Skin epidermis (tissue), 12 donors: ENCODE results near the gene ATP1A4.
A peak's percentile ranks its signal among the peaks of the same experiment; 100 is the strongest.

Experiments used
- H3K27ac ChIP-seq, 21 experiments: fragments of 200-600 bp; sonication (generic) in 11 of 21; one replicate each; pipeline ENCODE4 v1.5.0; 2020; ENCODE audit warnings: mild to moderate bottlenecking in 3 of 21, inconsistent platforms in 2 of 21, moderate library complexity in 2 of 21
- H3K4me3 ChIP-seq, 7 experiments: fragments of 200-600 bp; sonication (generic) in 2 of 7; one replicate each; pipeline ENCODE4 v1.5.0; 2020; ENCODE audit warnings: inconsistent platforms in 2 of 7, mild to moderate bottlenecking in 2 of 7, moderate library complexity in 1 of 7

The ATP1A4 gene

GRCh38 chr1:160193832-160194736 is 42.7 kb downstream of the ATP1A4 start:
- no peak overlapping the region for H3K4me3 ChIP-seq
- H3K27ac ChIP-seq: no peak overlapping the region

GRCh38 chr1:160194737-160195059 is 43.3 kb downstream of the ATP1A4 start:
- H3K27ac ChIP-seq: no peak overlapping the region
- no peak overlapping the region for H3K4me3 ChIP-seq

GRCh38 chr1:160196143-160196542 is 44.7 kb downstream of the ATP1A4 start:
- no peak overlapping the region for H3K27ac ChIP-seq
- no peak overlapping the region for H3K4me3 ChIP-seq

DNA sequence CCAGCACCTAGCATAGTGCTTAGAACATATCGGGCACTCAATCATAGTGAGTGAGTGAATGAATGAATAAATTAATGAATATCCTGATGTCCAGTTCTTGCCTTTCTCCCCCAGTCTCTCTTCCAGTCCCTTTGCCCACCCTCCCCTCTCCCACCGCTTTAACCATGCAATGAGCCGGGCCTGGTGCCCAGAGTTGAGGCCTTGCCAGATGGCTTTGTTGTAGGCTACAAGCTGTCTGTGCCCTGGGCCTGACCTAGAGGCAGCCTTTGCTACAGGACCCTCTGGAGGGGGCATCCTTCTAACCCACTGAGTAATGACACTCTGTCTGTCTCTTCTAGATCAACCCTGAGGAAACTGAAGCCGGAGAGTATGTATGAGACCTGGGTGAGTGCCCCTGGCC is 45.8 kb downstream of the ATP1A4 start:
- no peak overlapping the region for H3K27ac ChIP-seq

GRCh38 chr1:160200786-160201185 is 49.4 kb downstream of the ATP1A4 start:
- no peak overlapping the region for H3K4me3 ChIP-seq
- H3K27ac ChIP-seq: no peak overlapping the region

More for the DNA sequence above, 45.8 kb downstream of the ATP1A4 start:
- no peak overlapping the region for H3K4me3 ChIP-seq

DNA sequence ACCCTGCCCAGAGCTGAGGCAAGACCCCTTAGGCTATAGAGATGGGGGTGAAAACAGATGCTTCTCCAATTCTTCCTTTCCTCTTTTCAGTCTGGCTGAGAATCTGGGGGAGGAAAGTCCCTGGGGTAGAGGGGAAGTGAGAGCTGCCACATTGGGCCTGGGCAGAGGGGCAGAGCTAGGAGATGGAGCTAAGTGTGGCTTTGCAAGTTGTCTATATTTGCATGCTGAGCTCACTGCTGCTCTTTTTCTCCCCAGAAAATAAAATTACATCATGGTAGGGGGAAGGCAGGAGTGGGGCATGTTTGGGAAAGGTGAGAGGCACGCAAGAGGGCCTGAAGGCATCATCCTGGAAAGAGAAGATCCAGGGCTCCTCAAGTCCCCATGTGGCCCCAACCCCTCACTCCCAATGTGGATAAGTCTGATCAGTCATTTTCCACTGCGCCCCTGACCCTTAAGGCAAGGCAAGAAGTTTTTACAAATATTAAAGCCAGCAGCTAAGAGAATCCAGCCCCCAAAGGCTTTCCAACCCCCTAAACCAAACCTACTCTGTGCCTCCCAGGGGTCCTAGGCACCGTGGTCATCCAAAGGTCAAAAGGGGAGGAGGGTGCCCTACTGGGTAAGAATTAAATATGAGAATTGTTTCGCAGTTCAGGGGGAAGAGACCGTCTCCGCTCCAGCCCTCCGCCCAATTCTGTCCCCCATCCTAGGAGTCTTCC is 53.3 kb downstream of the ATP1A4 start:
- peak overlapping the region; percentile 46 to 97 (median 92) for H3K4me3 ChIP-seq
- peak overlapping the region in 20 of 21 experiments; percentile 63 to 100 (median 95) for H3K27ac ChIP-seq

GRCh38 chr1:160205242-160206035 is 54.0 kb downstream of the ATP1A4 start, which contains the start of gene PEA15:
Gene PEA15 (plus strand): TSS chr1:160205384. CDS start chr1:160211545, 6,161 bp downstream.
- H3K4me3 ChIP-seq: peak within 1 kb of the TSS; percentile 46 to 97 (median 92)
- peak within 1 kb of the TSS; percentile 42 to 100 (median 94) for H3K27ac ChIP-seq

DNA sequence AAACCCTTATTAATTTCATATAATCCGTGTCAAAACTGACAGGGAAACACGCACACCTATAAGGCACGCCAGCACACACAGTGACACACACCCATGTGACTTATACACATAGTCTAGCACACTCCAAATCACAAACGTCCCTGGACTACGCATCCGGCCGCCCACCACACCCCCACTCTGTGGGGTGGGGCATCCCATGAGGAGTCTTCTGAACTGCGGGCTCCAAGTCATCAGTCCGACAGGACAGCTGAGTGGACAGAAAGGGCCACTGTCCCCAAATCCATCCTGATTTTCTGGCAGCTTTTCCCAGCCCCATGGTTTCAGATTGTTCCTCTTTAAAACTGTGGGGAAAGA is 54.6 kb downstream of the ATP1A4 start:
- peak overlapping the region; percentile 42 to 100 (median 94) for H3K27ac ChIP-seq
- peak overlapping the region; percentile 46 to 97 (median 92) for H3K4me3 ChIP-seq

- Histone ChIP-seq H3K4me3 (peak overlapping the region; percentile 46 to 97 (median 92)), H3K27ac (peak overlapping the region in 20 of 21 experiments; percentile 63 to 100 (median 95))
Observed at GRCh38 chr1:160206421-160207117, 55.2 kb downstream of the ATP1A4 start.

DNA sequence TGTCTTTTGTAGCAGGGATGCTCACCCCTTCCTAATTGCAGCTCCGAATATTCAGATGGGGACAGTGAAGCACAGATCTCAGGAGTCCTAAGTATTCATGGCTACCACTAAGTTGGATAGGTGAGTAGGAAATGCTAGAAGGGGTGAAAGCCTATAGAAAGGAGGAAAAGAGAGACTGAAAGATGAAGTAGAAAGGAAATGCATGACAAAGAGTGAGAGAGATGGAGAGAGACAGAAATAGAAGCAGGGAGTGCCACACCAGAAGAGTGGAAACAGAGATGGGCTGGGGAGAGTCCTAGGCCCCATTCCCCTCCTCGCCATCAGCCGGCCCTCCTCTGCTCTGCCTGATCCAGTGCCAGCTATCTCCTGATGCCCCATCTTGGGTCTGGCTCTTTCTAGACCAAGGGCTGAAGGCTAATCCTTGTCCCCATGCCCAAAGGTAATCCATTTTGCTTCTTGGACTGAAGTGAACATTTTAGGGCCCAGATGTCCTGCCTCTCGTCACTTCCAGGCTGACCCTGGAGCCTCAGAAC is 55.8 kb downstream of the ATP1A4 start:
- H3K27ac ChIP-seq: peak overlapping the region in 13 of 21 experiments; percentile 27 to 100 (median 96)
- no peak overlapping the region for H3K4me3 ChIP-seq

DNA sequence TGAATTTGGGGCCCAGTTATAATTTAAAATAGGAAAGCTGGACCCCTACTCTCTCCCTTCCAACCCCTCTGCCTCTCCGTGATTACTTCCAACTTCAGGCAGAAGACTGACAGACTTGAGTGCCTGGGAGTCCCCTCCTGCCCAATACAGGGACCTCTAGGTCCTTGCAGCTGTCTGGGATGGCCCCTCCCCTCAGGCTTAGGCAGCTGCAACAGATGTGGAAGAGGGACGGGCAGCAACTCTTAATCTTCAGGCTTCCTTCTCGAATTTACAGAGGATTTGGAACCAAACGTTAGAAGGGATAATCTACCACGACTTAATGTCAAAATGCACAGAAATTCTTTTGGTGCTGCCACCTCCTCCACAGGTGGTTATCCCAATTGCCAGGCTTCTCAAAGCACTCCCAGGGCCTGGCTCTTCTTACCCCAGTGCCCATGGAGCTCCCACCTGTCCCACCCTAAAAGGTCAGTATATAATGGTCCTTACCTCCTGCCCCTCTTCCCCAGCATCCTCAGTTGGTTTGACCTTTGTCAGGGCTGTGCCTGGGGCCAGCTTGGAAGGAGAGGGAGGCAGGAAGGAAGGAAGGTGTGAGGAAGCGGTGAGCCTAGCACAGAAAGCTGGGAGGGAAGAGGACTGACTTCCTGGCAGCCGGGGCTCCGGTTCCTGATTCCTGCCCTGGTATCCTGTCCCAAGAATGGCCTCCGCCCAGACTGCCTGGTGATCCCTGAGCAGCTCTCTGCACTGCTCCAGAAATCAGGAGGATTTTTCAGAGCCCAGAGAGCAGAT is 56.6 kb downstream of the ATP1A4 start:
- Histone ChIP-seq H3K27ac (peak overlapping the region in 13 of 21 experiments; percentile 27 to 100 (median 50)), H3K4me3 (no peak overlapping the region)

- Histone ChIP-seq H3K27ac (peak overlapping the region in 17 of 21 experiments; percentile 11 to 100 (median 41)), H3K4me3 (no peak overlapping the region)
Observed at GRCh38 chr1:160208557-160209320, 57.3 kb downstream of the ATP1A4 start.

- Histone ChIP-seq H3K4me3 (no peak overlapping the region), H3K27ac (peak overlapping the region in 12 of 21 experiments; percentile 2 to 100 (median 36))
Observed at GRCh38 chr1:160209321-160210046, 58.1 kb downstream of the ATP1A4 start.

DNA sequence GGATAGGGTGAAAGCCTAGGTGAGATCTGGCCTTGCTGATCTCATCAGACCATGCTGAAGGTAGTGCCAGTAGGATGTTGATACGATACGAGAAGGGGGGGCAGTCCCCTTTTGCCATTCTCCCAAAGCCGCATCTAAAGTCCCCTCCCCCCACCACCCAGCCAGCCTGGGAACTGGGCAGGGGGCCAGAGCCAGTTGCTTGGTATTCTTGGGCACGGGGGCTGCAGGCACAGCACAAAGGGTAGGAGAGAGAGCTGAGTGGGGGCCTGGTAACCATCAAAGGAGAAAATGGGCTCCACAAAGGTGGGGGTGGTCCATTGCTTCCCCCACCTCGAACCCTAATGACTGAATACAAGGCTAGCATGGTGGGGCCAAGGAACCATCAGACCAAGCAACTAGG is 59.2 kb downstream of the ATP1A4 start:
- Histone ChIP-seq H3K27ac (peak overlapping the region in 5 of 21 experiments; percentile 16 to 52 (median 50)), H3K4me3 (no peak overlapping the region)

DNA sequence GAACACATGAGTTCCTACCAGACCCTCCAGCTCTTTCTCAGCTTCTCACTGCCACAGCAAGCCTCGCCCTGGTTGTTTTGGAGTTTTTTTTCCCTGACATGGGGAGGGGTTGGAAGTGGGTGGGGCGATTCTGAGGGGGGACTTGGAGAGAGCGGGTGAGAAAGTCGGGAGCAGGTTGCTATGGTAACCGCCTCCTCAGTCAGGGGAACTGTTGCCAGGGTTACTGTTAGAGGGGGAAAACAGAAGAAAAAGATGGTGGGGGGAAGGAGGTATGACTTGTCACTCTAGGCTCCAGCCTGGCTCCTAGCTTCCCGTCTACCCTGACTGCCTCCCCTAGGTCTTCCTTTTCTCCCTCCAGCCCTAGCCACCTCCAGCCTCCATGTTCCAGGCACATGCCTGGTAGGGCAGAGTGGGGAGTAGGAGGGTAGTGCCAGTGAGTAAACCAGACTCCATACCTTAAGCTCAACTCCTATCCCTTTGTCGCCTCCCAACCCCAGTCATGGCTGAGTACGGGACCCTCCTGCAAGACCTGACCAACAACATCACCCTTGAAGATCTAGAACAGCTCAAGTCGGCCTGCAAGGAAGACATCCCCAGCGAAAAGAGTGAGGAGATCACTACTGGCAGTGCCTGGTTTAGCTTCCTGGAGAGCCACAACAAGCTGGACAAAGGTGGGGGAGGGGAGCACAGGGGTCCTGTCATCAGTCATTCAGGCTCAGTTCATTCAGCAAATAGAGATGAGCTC is 59.8 kb downstream of the ATP1A4 start:
- Histone ChIP-seq H3K4me3 (no peak overlapping the region), H3K27ac (peak overlapping the region in 5 of 21 experiments; percentile 16 to 52 (median 50))

- peak overlapping the region in 11 of 21 experiments; percentile 11 to 73 (median 47) for H3K27ac ChIP-seq
- no peak overlapping the region for H3K4me3 ChIP-seq
Observed at GRCh38 chr1:160214481-160215140, 63.2 kb downstream of the ATP1A4 start.
